Measurements from ENCODE around the gene DHX34. TPM values are rescaled to one million over a fixed set of nuclear protein-coding genes. Genes with fewer than 3 reads are reported as not detected.

DHX34 gene
- total RNA-seq, 1 experiment from 2014 or later: 38.2 TPM

DNA sequence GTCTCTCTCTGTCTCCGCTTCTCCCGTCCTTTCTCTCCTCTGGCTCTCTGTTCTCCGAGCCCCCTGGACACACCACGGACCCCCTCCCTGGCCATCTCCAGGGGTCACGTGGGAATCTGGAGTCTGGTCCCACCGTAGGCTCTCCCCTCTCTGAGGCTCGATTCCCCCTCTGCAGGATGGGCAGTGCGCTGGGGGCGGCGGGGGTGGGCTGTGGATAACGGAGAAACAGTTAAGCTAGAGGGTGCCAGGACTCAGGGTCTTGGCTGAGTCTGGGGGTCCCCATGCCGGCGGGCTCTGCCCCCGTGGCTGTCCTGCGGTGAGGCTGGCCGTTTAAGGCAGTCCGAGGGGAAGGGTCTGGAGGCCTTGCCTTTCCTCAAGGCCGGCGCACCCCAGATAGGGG lies 70.7 kb downstream of the DHX34 start:
- no peak overlapping the region for H4K5ac ChIP-seq (ENCODE audit: insufficient read length, low read depth, low read length)
- H2BK20ac ChIP-seq (ENCODE audit: low read depth, low read length, poor library complexity, severe bottlenecking): no peak overlapping the region
- peaks cover 26% of the 10 kb centered on the region for H3K23me2 ChIP-seq (ENCODE audit: insufficient read length, low read depth, low read length, poor library complexity, severe bottlenecking)
- no peak overlapping the region for H4K91ac ChIP-seq (ENCODE audit: insufficient read length, low read depth, low read length)
- peaks cover 34% of the 10 kb centered on the region; the same call in 1 of the 2 replicates for H3K27me3 ChIP-seq (ENCODE audit: insufficient read depth, low read length)
- H3K4ac ChIP-seq (ENCODE audit: low read depth, low read length): no peak overlapping the region
- H3K9ac ChIP-seq (ENCODE audit: extremely low read depth, insufficient read length, low read length): no peak overlapping the region
- peak overlapping the region; percentile 49 to 84 for H3K4me3 Mint-ChIP-seq
- H2BK12ac ChIP-seq (ENCODE audit: insufficient read length, low read depth, low read length): no peak overlapping the region
- no peak overlapping the region for H3K27ac ChIP-seq (ENCODE audit: insufficient read length, low read depth, low read length)
- H3K27ac Mint-ChIP-seq: no peak overlapping the region; a peak in 1 of 7 replicates
- H3K14ac ChIP-seq (ENCODE audit: insufficient read depth, low read length): no peak overlapping the region
- peaks cover 0 to 8% (median 5%) of the 10 kb centered on the region in 3 experiments; a peak in 4 of 7 replicates for H3K36me3 Mint-ChIP-seq (ENCODE audit: insufficient read depth in 1 of 3, low read depth in 3 of 3)
- H2AFZ ChIP-seq (ENCODE audit: low read length): no peak overlapping the region
- no peak for DNase-seq
- no peak overlapping the region for H3K56ac ChIP-seq (ENCODE audit: insufficient read length, low read depth, low read length)
- H2AK5ac ChIP-seq (ENCODE audit: insufficient read length, low read length): no peak overlapping the region
- peaks cover 5% of the 10 kb centered on the region; the same call in 1 of the 2 replicates for H3K4me1 ChIP-seq (ENCODE audit: insufficient read depth, low read length)
- peaks cover 51 to 68% of the 10 kb centered on the region in 2 experiments for H3K4me1 Mint-ChIP-seq
- no peak overlapping the region for H2BK15ac ChIP-seq (ENCODE audit: low read depth, low read length)
- no peak overlapping the region for H3K23ac ChIP-seq (ENCODE audit: insufficient read length, low read depth, low read length)
- no peaks in the 10 kb centered on the region for H3K79me2 ChIP-seq (ENCODE audit: insufficient read depth, low read length)
- H3K9me3 Mint-ChIP-seq: no peaks in the 10 kb centered on the region
- no CpG with 5 or more reads among the region's 19 CpGs for WGBS (ENCODE audit: extremely low coverage, insufficient read length, low lambda C conversion rate)
- no peak overlapping the region for H2BK5ac ChIP-seq (ENCODE audit: insufficient read length, low read length)
- H3K4me2 ChIP-seq (ENCODE audit: insufficient read depth, insufficient read length, low read length): peak overlapping the region; percentile 59
- H3T11ph ChIP-seq (ENCODE audit: low read length): no peak overlapping the region
- no peak overlapping the region for H3K18ac ChIP-seq (ENCODE audit: insufficient read length, low read depth, low read length)
- no peak overlapping the region for H2BK120ac ChIP-seq (ENCODE audit: low read depth, low read length, poor library complexity, severe bottlenecking)
- H4K20me1 ChIP-seq (ENCODE audit: control insufficient read depth, insufficient read depth, insufficient read length): no peaks in the 10 kb centered on the region
- no peaks in the 10 kb centered on the region for H3K79me1 ChIP-seq (ENCODE audit: insufficient read depth, low read depth, low read length, poor library complexity, severe bottlenecking)
- H3K9me3 ChIP-seq (ENCODE audit: control insufficient read depth, low read depth, low read length): no peaks in the 10 kb centered on the region
- no peak for TF ChIP-seq CTCF (conservative IDR thresholded peaks at IDR 0.05)
- H4K8ac ChIP-seq (replicated peaks; ENCODE audit: insufficient read length, low read depth, low read length): no peak overlapping the region
- peaks cover 73% of the 10 kb centered on the region for H3K27me3 Mint-ChIP-seq (ENCODE audit: low read depth)
